ENCODE measurements around the gene NCBP2L.

The NCBP2L gene

DNA sequence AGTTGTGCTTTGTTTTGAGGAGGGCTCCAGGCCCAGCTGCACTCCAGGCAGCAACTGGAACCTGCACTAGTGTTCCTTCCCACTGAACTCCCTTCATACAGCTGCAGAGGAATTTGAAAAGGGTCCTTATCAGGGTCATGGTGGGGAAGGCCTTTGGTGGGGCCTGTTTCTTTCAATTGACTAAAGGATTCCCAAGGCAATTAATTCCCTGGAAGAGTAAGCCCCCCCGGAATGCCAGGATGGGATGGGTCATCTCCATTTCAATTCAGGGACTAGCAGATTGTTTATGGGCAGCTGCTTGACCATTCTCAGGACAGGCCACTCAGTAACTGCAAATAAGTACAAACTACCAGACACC is 47.3 kb upstream of the NCBP2L start:
- Histone ChIP-seq H3K27ac (ENCODE audit: low read depth, low read length) (no peak overlapping the region), H4K20me1 (ENCODE audit: low read depth, low read length) (no peaks in the 10 kb centered on the region), H2AFZ (ENCODE audit: low read depth, low read length, severe bottlenecking) (no peak overlapping the region), H3K9me2 (replicated peaks; ENCODE audit: insufficient read depth, low read length) (no peaks in the 10 kb centered on the region), H3F3A (ENCODE audit: insufficient read depth) (no peaks in the 10 kb centered on the region), H3K79me2 (ENCODE audit: insufficient read depth, low read length) (no peaks in the 10 kb centered on the region), H3K4me3 (ENCODE audit: insufficient read depth, low read length, poor library complexity, severe bottlenecking) (no peak overlapping the region), H3K36me3 (ENCODE audit: low read length) (no peaks in the 10 kb centered on the region), H3K27me3 (ENCODE audit: low read length) (no peaks in the 10 kb centered on the region), H3K9ac (ENCODE audit: low read length) (no peak overlapping the region), H3K9me3 (ENCODE audit: insufficient read depth, low read length) (no peaks in the 10 kb centered on the region), H3K4me2 (ENCODE audit: low read depth, low read length, poor library complexity, severe bottlenecking) (no peak overlapping the region)
- TF ChIP-seq EZH2phosphoT487 (conservative IDR thresholded peaks at IDR 0.05; ENCODE audit: low read length) (no peak), CTCF (IDR thresholded peaks at IDR 0.05; ENCODE audit: insufficient read depth, low read length, poor library complexity, severe bottlenecking) (no peak)

DNA sequence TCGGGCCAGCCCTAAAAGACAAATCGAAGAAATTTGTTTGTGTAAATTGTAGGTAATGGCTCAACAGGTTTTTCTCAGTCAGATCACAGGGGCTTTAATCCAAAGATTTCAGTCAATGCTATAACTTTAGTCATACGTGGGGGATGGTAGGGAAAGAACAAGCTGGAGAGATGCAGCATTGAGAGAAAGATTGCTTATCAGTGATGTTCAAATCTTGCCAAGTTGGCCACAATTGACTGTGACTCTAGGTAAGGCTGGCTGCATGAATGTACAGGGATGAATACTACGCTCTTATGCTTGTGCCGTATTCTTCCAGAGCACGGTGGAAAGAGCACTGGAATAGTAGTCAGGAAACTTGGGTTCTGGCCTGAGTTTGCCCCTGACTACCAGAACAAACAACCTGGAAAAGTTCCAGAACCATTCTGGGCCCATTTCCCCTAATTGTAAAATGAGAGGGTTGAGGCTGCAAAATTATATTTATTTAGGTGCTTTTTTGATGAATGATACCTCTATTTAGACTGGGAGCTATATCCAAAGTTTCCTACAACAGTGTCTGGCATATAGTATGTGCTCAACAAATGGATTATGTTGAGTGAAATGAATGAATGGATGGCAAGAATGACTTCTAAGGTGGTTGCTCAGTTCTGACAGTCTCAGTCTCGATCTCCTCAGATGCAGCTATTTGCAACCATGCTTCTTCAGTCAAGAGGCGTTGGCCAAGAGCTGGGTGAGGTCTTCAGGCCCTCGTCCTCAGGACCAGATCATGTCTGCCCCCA is 46.4 kb upstream of the NCBP2L start:
- no peaks in the 10 kb centered on the region for H3K36me3 ChIP-seq (ENCODE audit: low read length)
- no peaks in the 10 kb centered on the region for H3K9me2 ChIP-seq (replicated peaks; ENCODE audit: insufficient read depth, low read length)
- no peaks in the 10 kb centered on the region for H4K20me1 ChIP-seq (ENCODE audit: low read depth, low read length)
- no peaks in the 10 kb centered on the region for H3K27me3 ChIP-seq (ENCODE audit: low read length)
- H3K9me3 ChIP-seq (ENCODE audit: insufficient read depth, low read length), result no peaks in the 10 kb centered on the region
- H3F3A ChIP-seq (ENCODE audit: insufficient read depth), result no peaks in the 10 kb centered on the region
- no peak overlapping the region for H3K4me3 ChIP-seq (ENCODE audit: insufficient read depth, low read length, poor library complexity, severe bottlenecking)
- no peak overlapping the region for H3K9ac ChIP-seq (ENCODE audit: low read length)
- H3K27ac ChIP-seq (ENCODE audit: low read depth, low read length), result no peak overlapping the region
- H3K4me2 ChIP-seq (ENCODE audit: low read depth, low read length, poor library complexity, severe bottlenecking), result no peak overlapping the region
- H2AFZ ChIP-seq (ENCODE audit: low read depth, low read length, severe bottlenecking), result no peak overlapping the region
- H3K79me2 ChIP-seq (ENCODE audit: insufficient read depth, low read length), result no peaks in the 10 kb centered on the region
- TF ChIP-seq EZH2phosphoT487 (conservative IDR thresholded peaks at IDR 0.05; ENCODE audit: low read length), result no peak
- TF ChIP-seq CTCF (IDR thresholded peaks at IDR 0.05; ENCODE audit: insufficient read depth, low read length, poor library complexity, severe bottlenecking), result no peak

- no peak overlapping the region for H3K4me3 ChIP-seq (ENCODE audit: insufficient read depth, low read length, poor library complexity, severe bottlenecking)
Measured at GRCh38 chrX:107731831-107732502, 45.6 kb upstream of the NCBP2L start.

More at GRCh38 chrX:107731831-107732502, 45.6 kb upstream of the NCBP2L start:
- no peak overlapping the region for H3K27ac ChIP-seq (ENCODE audit: low read depth, low read length)
- H3K79me2 ChIP-seq (ENCODE audit: insufficient read depth, low read length), result no peaks in the 10 kb centered on the region
- H2AFZ ChIP-seq (ENCODE audit: low read depth, low read length, severe bottlenecking), result no peak overlapping the region
- no peaks in the 10 kb centered on the region for H3F3A ChIP-seq (ENCODE audit: insufficient read depth)
- no peaks in the 10 kb centered on the region for H4K20me1 ChIP-seq (ENCODE audit: low read depth, low read length)
- no peak overlapping the region for H3K9ac ChIP-seq (ENCODE audit: low read length)
- no peaks in the 10 kb centered on the region for H3K9me3 ChIP-seq (ENCODE audit: insufficient read depth, low read length)
- no peaks in the 10 kb centered on the region for H3K9me2 ChIP-seq (replicated peaks; ENCODE audit: insufficient read depth, low read length)
- no peak overlapping the region for H3K4me2 ChIP-seq (ENCODE audit: low read depth, low read length, poor library complexity, severe bottlenecking)
- TF ChIP-seq EZH2phosphoT487 (conservative IDR thresholded peaks at IDR 0.05; ENCODE audit: low read length) (no peak), CTCF (IDR thresholded peaks at IDR 0.05; ENCODE audit: insufficient read depth, low read length, poor library complexity, severe bottlenecking) (no peak)
- no peaks in the 10 kb centered on the region for H3K27me3 ChIP-seq (ENCODE audit: low read length)
- H3K36me3 ChIP-seq (ENCODE audit: low read length), result no peaks in the 10 kb centered on the region
